SK-N-MC (cell line): ENCODE data around the gene STMND1.

Experiments used
- EZH2 ChIP-seq: fragments of 200-600 bp; sonication (generic); IDR thresholded peaks from one replicate; pipeline ENCODE4 v1.6.1; 2017; ENCODE audit warnings: antibody characterized with exemption
- POLR2AphosphoS5 ChIP-seq: IDR thresholded peaks from 2 replicates; pipeline ENCODE4 v1.6.1; 2012; ENCODE audit warnings: mild to moderate bottlenecking, low read depth, low read length, borderline replicate concordance

DNA sequence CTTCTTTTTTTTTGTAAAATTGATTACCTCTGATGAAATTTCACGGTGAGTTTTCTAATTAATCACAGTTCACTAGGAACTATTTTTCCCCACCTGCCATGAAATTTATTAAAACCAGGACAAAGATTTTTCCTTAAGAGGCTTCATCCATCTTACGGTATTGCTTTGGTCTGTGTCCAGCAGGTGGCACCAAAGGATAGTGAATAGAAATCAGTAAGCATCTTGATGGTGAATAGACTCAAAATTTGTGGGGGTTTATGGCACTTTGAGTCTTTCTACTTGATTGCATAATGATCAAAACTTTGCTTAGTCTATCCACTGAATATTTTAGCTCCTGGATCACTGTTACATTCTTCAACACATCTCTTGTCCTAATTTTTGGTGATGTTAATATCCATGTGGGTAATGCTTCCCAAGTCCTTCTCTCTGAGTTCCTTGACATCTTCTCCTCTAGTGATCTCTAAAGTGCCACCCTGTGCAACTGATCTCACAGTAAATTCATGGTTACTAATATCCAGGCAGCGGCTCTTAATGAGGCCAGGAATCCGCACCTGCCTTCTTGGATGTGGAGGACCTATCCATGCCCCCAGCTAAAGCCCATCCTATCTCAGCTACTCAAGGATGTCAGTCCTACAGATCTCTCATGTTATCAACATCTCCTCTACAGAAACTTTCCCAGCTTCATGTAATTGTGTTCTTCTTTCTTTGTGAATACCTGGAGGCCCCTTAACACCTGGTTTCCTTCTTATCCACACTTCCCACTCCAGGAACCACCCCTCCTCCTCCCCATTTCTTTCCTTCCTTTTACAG lies 54.5 kb downstream of the STMND1 start:
- TF ChIP-seq POLR2AphosphoS5 (no peak), EZH2 (no peak)
